ENCODE data around the gene NPY1R.

The NPY1R gene

GRCh38 chr4:163332526-163333406 lies at the start of gene NPY1R:
Gene NPY1R, minus strand, starts transcription at chr4:163332596. Its CDS starts 6,042 bp downstream, at chr4:163326554.
- no peak for DNase-seq (ENCODE audit: low read depth)

- no peak for DNase-seq (ENCODE audit: low read depth)
Observed at GRCh38 chr4:163380703-163381102, 48.3 kb upstream of the NPY1R start.

GRCh38 chr4:163378661-163379060 lies 46.3 kb upstream of the NPY1R start:
- no peak for DNase-seq (ENCODE audit: low read depth)

- DNase-seq (ENCODE audit: low read depth) = no peak
Observed at GRCh38 chr4:163372029-163372428, 39.6 kb upstream of the NPY1R start.

GRCh38 chr4:163367651-163368050 lies 35.3 kb upstream of the NPY1R start:
- no peak for DNase-seq (ENCODE audit: low read depth)

GRCh38 chr4:163356104-163356503 lies 23.7 kb upstream of the NPY1R start:
- no peak for DNase-seq (ENCODE audit: low read depth)

- no peak for DNase-seq (ENCODE audit: low read depth)
Observed at GRCh38 chr4:163353054-163353453, 20.7 kb upstream of the NPY1R start.

- DNase-seq (ENCODE audit: low read depth) = no peak
Observed at GRCh38 chr4:163350672-163351071, 18.3 kb upstream of the NPY1R start.

GRCh38 chr4:163344147-163345125 lies 12.0 kb upstream of the NPY1R start:
- DNase-seq (ENCODE audit: low read depth) = no peak

GRCh38 chr4:163343604-163344146 lies 11.3 kb upstream of the NPY1R start, which contains the start of gene NPY5R:
Gene NPY5R, plus strand, starts transcription at chr4:163343892. Its CDS starts 6,382 bp downstream, at chr4:163350274.
- no peak for DNase-seq (ENCODE audit: low read depth)

- DNase-seq (ENCODE audit: low read depth) = no peak
Observed at GRCh38 chr4:163335384-163335783, 3.0 kb upstream of the NPY1R start.

GRCh38 chr4:163331629-163332376 lies 593 bp downstream of the NPY1R start:
- no peak for DNase-seq (ENCODE audit: low read depth)

GRCh38 chr4:163330916-163331628 lies 1.3 kb downstream of the NPY1R start:
- DNase-seq (ENCODE audit: low read depth) = no peak

GRCh38 chr4:163317110-163317509 lies 15.3 kb downstream of the NPY1R start:
- no peak for DNase-seq (ENCODE audit: low read depth)

- no peak for DNase-seq (ENCODE audit: low read depth)
Observed at GRCh38 chr4:163309466-163309865, 22.9 kb downstream of the NPY1R start.

- no peak for DNase-seq (ENCODE audit: low read depth)
Observed at GRCh38 chr4:163303069-163303468, 29.3 kb downstream of the NPY1R start.

- no peak for DNase-seq (ENCODE audit: low read depth)
Observed at GRCh38 chr4:163300445-163300844, 32.0 kb downstream of the NPY1R start.

GRCh38 chr4:163295138-163295537 lies 37.3 kb downstream of the NPY1R start:
- DNase-seq (ENCODE audit: low read depth) = no peak

- DNase-seq (ENCODE audit: low read depth) = no peak
Observed at GRCh38 chr4:163284304-163284703, 48.1 kb downstream of the NPY1R start.

GRCh38 chr4:163280703-163281519 lies 51.5 kb downstream of the NPY1R start:
- no peak for DNase-seq (ENCODE audit: low read depth)

All from stimulated activated CD8-positive, alpha-beta memory T cell treated with anti-CD3 and anti-CD28 coated beads, Interleukin-12 subunit alpha, Interleukin-12 subunit beta, amount 100 ng/mL, for 4 hours (primary cell).